ENCODE measurements around the gene SAP30BP. TPM values are rescaled to one million over a fixed set of nuclear protein-coding genes. Genes with fewer than 3 reads are reported as not detected.

SAP30BP gene
- total and polyA plus RNA-seq, 10 of the 15 experiments (the other 5 are each of a cell fraction or from before 2014, with no cell fraction given): 57.9 to 166 (median 94.5) TPM

- DNase-seq (ENCODE audit: low read depth, low spot score): no peak
- intact Hi-C loops (cut with micrococcal nuclease; ENCODE audit: unreplicated experiment): no loop called here
- no peaks in the 10 kb centered on the region for H3K36me3 ChIP-seq (ENCODE audit: control insufficient read depth in 2 of 2, insufficient read depth in 2 of 2, low read length in 1 of 2)
- no peaks in the 10 kb centered on the region for H3K4me1 ChIP-seq (ENCODE audit: control insufficient read depth, insufficient read depth, low read length)
- BruUV-seq (replicated peaks): no TSS peak
- H4K20me1 ChIP-seq (ENCODE audit: control insufficient read depth, insufficient read depth): no peaks in the 10 kb centered on the region
- POLR2A ChIA-PET: no interaction called here
- no peak overlapping the region for H3K27ac ChIP-seq (ENCODE audit: control insufficient read depth, insufficient read depth)
- no peak for FAIRE-seq
- ATAC-seq: no peak
- H3K79me2 ChIP-seq (ENCODE audit: control insufficient read depth, insufficient read depth, low read length): no peaks in the 10 kb centered on the region
- 78% methylated on average over 11 of the region's 12 CpGs for WGBS (ENCODE audit: insufficient coverage, insufficient replicate concordance, low lambda C conversion rate, missing lambda C conversion rate)
- no peak overlapping the region for H3K9ac ChIP-seq (ENCODE audit: control insufficient read depth, insufficient read depth, low read length)
- H3K4me3 ChIP-seq: no peak overlapping the region
- TF ChIP-seq BACH1 (IDR thresholded peaks at IDR 0.05; ENCODE audit: borderline replicate concordance): no peak
- TF ChIP-seq RELA (IDR thresholded peaks at IDR 0.05; ENCODE audit: borderline replicate concordance, partially characterized antibody): no peak
- no peak for TF ChIP-seq CEBPZ (IDR thresholded peaks at IDR 0.05; ENCODE audit: low read depth, low read length)
- TF ChIP-seq NFYA (IDR thresholded peaks at IDR 0.05; ENCODE audit: borderline replicate concordance, low read depth, low read length): no peak
- no peak for TF ChIP-seq SPI1 (IDR thresholded peaks at IDR 0.05; ENCODE audit: borderline replicate concordance, insufficient read depth, low read depth, low read length)
- no peak for TF ChIP-seq NFXL1 (IDR thresholded peaks at IDR 0.05; ENCODE audit: borderline replicate concordance)
- no peak for TF ChIP-seq ESRRA (IDR thresholded peaks at IDR 0.05; ENCODE audit: low read length)
- TF ChIP-seq NRF1 (conservative IDR thresholded peaks at IDR 0.05; ENCODE audit: low read depth, low read length): no peak
- no peak for TF ChIP-seq NBN (IDR thresholded peaks at IDR 0.05)
- TF ChIP-seq SP1 (IDR thresholded peaks at IDR 0.05; ENCODE audit: low read depth, low read length): no peak
- TF ChIP-seq WRNIP1 (IDR thresholded peaks at IDR 0.05; ENCODE audit: borderline replicate concordance, low read depth, low read length): no peak
- TF ChIP-seq CBFB (IDR thresholded peaks at IDR 0.05; ENCODE audit: low read depth): no peak
- no peak for TF ChIP-seq CTCF (IDR thresholded peaks at IDR 0.05 in 2 of 3, conservative IDR thresholded peaks at IDR 0.05 in 1 of 3; ENCODE audit: control insufficient read depth in 2 of 3, extremely low read depth in 1 of 3, insufficient read depth in 1 of 3, low read depth in 3 of 3, low read length in 3 of 3)
- no peak for TF ChIP-seq KAT2A (conservative IDR thresholded peaks at IDR 0.05; ENCODE audit: control insufficient read depth, low read depth, low read length)
- TF ChIP-seq STAT3 (IDR thresholded peaks at IDR 0.05; ENCODE audit: low read depth, low read length): no peak
- no peak for TF ChIP-seq MTA2 (IDR thresholded peaks at IDR 0.05; ENCODE audit: low read depth)
- no peak for TF ChIP-seq PKNOX1 (IDR thresholded peaks at IDR 0.05)
- TF ChIP-seq ZZZ3 (IDR thresholded peaks at IDR 0.05; ENCODE audit: control insufficient read depth, insufficient read length, low read depth): no peak
- H2AFZ ChIP-seq (ENCODE audit: control insufficient read depth, low read depth, low read length): no peak overlapping the region
- CTCF ChIA-PET: interaction anchor here (1.2 to 2.5 kb wide), 5 partner anchors 10 to 130 kb away, joined by 3 to 11 read pairs (median 5); partner anchors contain the start of gene SMIM5
- no peaks in the 10 kb centered on the region for H3K9me3 ChIP-seq (replicated peaks; ENCODE audit: control insufficient read depth, insufficient read depth, low read length)
- H3K4me2 ChIP-seq (ENCODE audit: control insufficient read depth, insufficient read depth): no peak overlapping the region
- SMC1A ChIA-PET (ENCODE audit: uncharacterized antibody, unreplicated experiment): interaction anchor here (1.1 kb wide), 1 partner anchor 124 kb away, joined by 3 read pairs; no protein-coding TSS in a partner anchor
- H3K27me3 ChIP-seq (replicated peaks in 1 of 2; ENCODE audit: control insufficient read depth in 2 of 2, insufficient read depth in 2 of 2, low read length in 1 of 2): no peaks in the 10 kb centered on the region
- RAD21 ChIA-PET (ENCODE audit: unreplicated experiment): interaction anchor here (0.7 kb wide), 1 partner anchor 124 kb away, joined by 3 read pairs; no protein-coding TSS in a partner anchor
- in situ Hi-C loops (cut with MboI): no loop called here
Measured at GRCh38 chr17:75624021-75624420, 43.1 kb upstream of the SAP30BP start.
